Neural cell (in vitro differentiated cells): ENCODE measurements around the gene JDP2. TPM values are rescaled to one million over a fixed set of nuclear protein-coding genes. Genes with fewer than 3 reads are reported as not detected.

Source experiments
- H2AFZ ChIP-seq: fragments of 200-600, 300-800 bp; sonication (generic), shearing (Covaris generic); 2 replicates; pipeline ENCODE4 v1.6.0; 2014; ENCODE audit warnings: low read depth, mild to moderate bottlenecking, antibody characterized with exemption, low read length, moderate library complexity
- H3F3A ChIP-seq: fragments of 200-600 bp; shearing (Covaris generic); 2 replicates; pipeline ENCODE4 v1.6.1; 2016; ENCODE audit warnings: mild to moderate bottlenecking, moderate library complexity, mixed read lengths, antibody characterized with exemption, low read length; ENCODE audit not compliant: insufficient read depth, poor library complexity, severe bottlenecking
- H3K27ac ChIP-seq: fragments of 200-600, 300-800 bp; sonication (generic), shearing (Covaris generic); 2 replicates; pipeline ENCODE4 v1.5.1; 2014; ENCODE audit warnings: mild to moderate bottlenecking, low read length, moderate library complexity
- H3K27me3 ChIP-seq: fragments of 300-800, 200-600 bp; sonication (generic), shearing (Covaris generic); 2 replicates; pipeline ENCODE4 v1.6.0; 2014; ENCODE audit warnings: mild to moderate bottlenecking, low read depth, low read length, moderate library complexity; ENCODE audit not compliant: insufficient read depth
- H3K36me3 ChIP-seq: fragments of 300-800, 200-600 bp; sonication (generic), shearing (Covaris generic); 2 replicates; pipeline ENCODE4 v1.5.1; 2014; ENCODE audit warnings: mild to moderate bottlenecking, antibody characterized with exemption, low read length, moderate library complexity; ENCODE audit not compliant: insufficient read depth
- H3K4me2 ChIP-seq: fragments of 300-800, 200-600 bp; sonication (generic), shearing (Covaris generic); 2 replicates; pipeline ENCODE4 v1.6.0; 2014; ENCODE audit warnings: mild to moderate bottlenecking, low read length
- H3K4me3 ChIP-seq: fragments of 300-800, 200-600 bp; sonication (generic), shearing (Covaris generic); 2 replicates; pipeline ENCODE4 v1.5.1; 2014; ENCODE audit warnings: mild to moderate bottlenecking, low read length, moderate library complexity
- H3K79me2 ChIP-seq: fragments of 200-600 bp; shearing (Covaris generic); replicated peaks from 2 replicates; pipeline ENCODE4 v1.6.0; 2014; ENCODE audit warnings: mild to moderate bottlenecking, low read length, moderate library complexity; ENCODE audit not compliant: insufficient read depth
- H3K9ac ChIP-seq: fragments of 300-800, 200-600 bp; sonication (generic), shearing (Covaris generic); 2 replicates; pipeline ENCODE4 v1.6.1; 2016; ENCODE audit warnings: mild to moderate bottlenecking, low read length, mixed read lengths
- H3K9me2 ChIP-seq: fragments of 200-600 bp; shearing (Covaris generic); 2 replicates; pipeline ENCODE4 v1.6.1; 2016; ENCODE audit warnings: mild to moderate bottlenecking, low read length, mixed read lengths; ENCODE audit not compliant: insufficient read depth
- H3K9me3 ChIP-seq: fragments of 200-600, 300-800 bp; sonication (generic), shearing (Covaris generic); 2 replicates; pipeline ENCODE4 v1.6.1; 2016; ENCODE audit warnings: mild to moderate bottlenecking, mixed run types, low read length, moderate library complexity, mixed read lengths
- H4K20me1 ChIP-seq: fragments of 200-600 bp; shearing (Covaris generic); 2 replicates; pipeline ENCODE4 v1.6.1; 2016; ENCODE audit warnings: mild to moderate bottlenecking, mixed run types; ENCODE audit not compliant: insufficient read depth
- CTCF ChIP-seq: fragments of 450-650 bp; IDR thresholded peaks from 2 replicates; pipeline ENCODE4 v1.5.1; 2014; ENCODE audit warnings: antibody characterized with exemption, mild to moderate bottlenecking, moderate library complexity; ENCODE audit not compliant: poor library complexity, severe bottlenecking
- EP300 ChIP-seq: fragments of 450-650 bp; conservative IDR thresholded peaks from 2 replicates; pipeline ENCODE4 v1.6.1; 2014; ENCODE audit warnings: antibody characterized with exemption, mild to moderate bottlenecking, moderate library complexity; ENCODE audit not compliant: poor library complexity, severe bottlenecking
- EZH2 ChIP-seq: fragments of 200-600, 300-800 bp; shearing (Covaris generic), sonication (generic); IDR thresholded peaks from 2 replicates; pipeline ENCODE4 v1.6.1; 2014; ENCODE audit warnings: antibody characterized with exemption, low read length, borderline replicate concordance, mild to moderate bottlenecking; ENCODE audit not compliant: insufficient read depth, poor library complexity, severe bottlenecking
- MXI1 ChIP-seq: fragments of 450-650 bp; conservative IDR thresholded peaks from 2 replicates; pipeline ENCODE4 v1.6.1; 2014; ENCODE audit warnings: antibody characterized with exemption, mild to moderate bottlenecking; ENCODE audit not compliant: poor library complexity, severe bottlenecking
- POLR2AphosphoS5 ChIP-seq: IDR thresholded peaks from 2 replicates; pipeline ENCODE4 v1.6.1; 2012
- RAD21 ChIP-seq: fragments of 450-650 bp; conservative IDR thresholded peaks from 2 replicates; pipeline ENCODE4 v1.6.1; 2014; ENCODE audit warnings: antibody characterized with exemption, mild to moderate bottlenecking, moderate library complexity
- SMC3 ChIP-seq: fragments of 450-650 bp; conservative IDR thresholded peaks from 2 replicates; pipeline ENCODE4 v1.6.1; 2014; ENCODE audit warnings: antibody characterized with exemption, mild to moderate bottlenecking, moderate library complexity; ENCODE audit not compliant: poor library complexity
- TAF1 ChIP-seq: IDR thresholded peaks from 2 replicates; pipeline ENCODE4 v1.6.1; 2012; ENCODE audit warnings: low read depth
- polyA plus RNA-seq: library from polyadenylated mRNA; depleted of rRNA; stranded (reverse); fragments of >200 nt; gene quantifications from 2 replicates; pipeline ENCODE4 v1.2.3, GENCODE V29; 2014
- TF ChIP-seq, protein P1 (sequence below): IDR thresholded peaks from 2 replicates; pipeline ENCODE4 v1.6.1; 2012; ENCODE audit warnings: borderline replicate concordance

Gene JDP2
- polyA plus RNA-seq, 1 donor from 2014 or later, result 20.3 TPM

GRCh38 chr14:75519826-75520728, 92.3 kb downstream of the JDP2 start:
- H3K79me2 ChIP-seq, result no peaks in the 10 kb centered on the region
- no peak overlapping the region for H3K4me3 ChIP-seq
- no peaks in the 10 kb centered on the region for H3K36me3 ChIP-seq
- no peaks in the 10 kb centered on the region for H4K20me1 ChIP-seq
- H3K9ac ChIP-seq, result no peak overlapping the region
- no peak overlapping the region for H3K27ac ChIP-seq
- H3K27me3 ChIP-seq, result no peaks in the 10 kb centered on the region
- no peaks in the 10 kb centered on the region for H3K9me2 ChIP-seq
- no peak overlapping the region for H3K4me2 ChIP-seq
- no peaks in the 10 kb centered on the region for H3K9me3 ChIP-seq
- H2AFZ ChIP-seq, result no peak overlapping the region
- no peak for TF ChIP-seq MXI1
- TF ChIP-seq, protein P1, sequence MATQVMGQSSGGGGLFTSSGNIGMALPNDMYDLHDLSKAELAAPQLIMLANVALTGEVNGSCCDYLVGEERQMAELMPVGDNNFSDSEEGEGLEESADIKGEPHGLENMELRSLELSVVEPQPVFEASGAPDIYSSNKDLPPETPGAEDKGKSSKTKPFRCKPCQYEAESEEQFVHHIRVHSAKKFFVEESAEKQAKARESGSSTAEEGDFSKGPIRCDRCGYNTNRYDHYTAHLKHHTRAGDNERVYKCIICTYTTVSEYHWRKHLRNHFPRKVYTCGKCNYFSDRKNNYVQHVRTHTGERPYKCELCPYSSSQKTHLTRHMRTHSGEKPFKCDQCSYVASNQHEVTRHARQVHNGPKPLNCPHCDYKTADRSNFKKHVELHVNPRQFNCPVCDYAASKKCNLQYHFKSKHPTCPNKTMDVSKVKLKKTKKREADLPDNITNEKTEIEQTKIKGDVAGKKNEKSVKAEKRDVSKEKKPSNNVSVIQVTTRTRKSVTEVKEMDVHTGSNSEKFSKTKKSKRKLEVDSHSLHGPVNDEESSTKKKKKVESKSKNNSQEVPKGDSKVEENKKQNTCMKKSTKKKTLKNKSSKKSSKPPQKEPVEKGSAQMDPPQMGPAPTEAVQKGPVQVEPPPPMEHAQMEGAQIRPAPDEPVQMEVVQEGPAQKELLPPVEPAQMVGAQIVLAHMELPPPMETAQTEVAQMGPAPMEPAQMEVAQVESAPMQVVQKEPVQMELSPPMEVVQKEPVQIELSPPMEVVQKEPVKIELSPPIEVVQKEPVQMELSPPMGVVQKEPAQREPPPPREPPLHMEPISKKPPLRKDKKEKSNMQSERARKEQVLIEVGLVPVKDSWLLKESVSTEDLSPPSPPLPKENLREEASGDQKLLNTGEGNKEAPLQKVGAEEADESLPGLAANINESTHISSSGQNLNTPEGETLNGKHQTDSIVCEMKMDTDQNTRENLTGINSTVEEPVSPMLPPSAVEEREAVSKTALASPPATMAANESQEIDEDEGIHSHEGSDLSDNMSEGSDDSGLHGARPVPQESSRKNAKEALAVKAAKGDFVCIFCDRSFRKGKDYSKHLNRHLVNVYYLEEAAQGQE, result no peak
- no peak for TF ChIP-seq SMC3
- TF ChIP-seq TAF1, result no peak
- no peak for TF ChIP-seq CTCF
- no peak for TF ChIP-seq EP300
- no peak for TF ChIP-seq EZH2
- TF ChIP-seq RAD21, result no peak
- no peak for TF ChIP-seq POLR2AphosphoS5
- H3F3A ChIP-seq, result no peaks in the 10 kb centered on the region

- Histone ChIP-seq H3K4me3 (no peak overlapping the region), H2AFZ (no peak overlapping the region), H3K79me2 (no peaks in the 10 kb centered on the region), H3K9me2 (no peaks in the 10 kb centered on the region), H3K9me3 (no peaks in the 10 kb centered on the region), H3K36me3 (no peaks in the 10 kb centered on the region), H3K27ac (no peak overlapping the region), H4K20me1 (no peaks in the 10 kb centered on the region), H3K27me3 (no peaks in the 10 kb centered on the region), H3K9ac (no peak overlapping the region), H3K4me2 (no peak overlapping the region), H3F3A (no peaks in the 10 kb centered on the region)
- TF ChIP-seq POLR2AphosphoS5 (no peak), SMC3 (no peak), MXI1 (no peak), CTCF (no peak), EZH2 (no peak), EP300 (no peak), RAD21 (no peak), TAF1 (no peak)
- TF ChIP-seq, protein P1, result no peak
Observed at GRCh38 chr14:75520852-75521251, 93.0 kb downstream of the JDP2 start.
